AG08395 (cell line): ENCODE data around the gene TM2D1.
"Not testable (repeated sequence)": the region's sequence is repeated elsewhere in the genome, so short reads cannot be mapped to it uniquely, and the experiment has no call there.

Experiments
- DNase-seq: peaks from one replicate; pipeline ENCODE4 v3.0.0; 2012; ENCODE audit warnings: mixed read lengths, low spot score

TM2D1 gene

GRCh38 chr1:61724813-61725694 lies at the start of gene TM2D1:
TSS of gene TM2D1 (minus strand) at chr1:61725141. CDS start at chr1:61725120, 21 bp downstream.
- peak; percentile 96 for DNase-seq

GRCh38 chr1:61770131-61770530 lies 45.2 kb upstream of the TM2D1 start:
- no peak for DNase-seq

DNA sequence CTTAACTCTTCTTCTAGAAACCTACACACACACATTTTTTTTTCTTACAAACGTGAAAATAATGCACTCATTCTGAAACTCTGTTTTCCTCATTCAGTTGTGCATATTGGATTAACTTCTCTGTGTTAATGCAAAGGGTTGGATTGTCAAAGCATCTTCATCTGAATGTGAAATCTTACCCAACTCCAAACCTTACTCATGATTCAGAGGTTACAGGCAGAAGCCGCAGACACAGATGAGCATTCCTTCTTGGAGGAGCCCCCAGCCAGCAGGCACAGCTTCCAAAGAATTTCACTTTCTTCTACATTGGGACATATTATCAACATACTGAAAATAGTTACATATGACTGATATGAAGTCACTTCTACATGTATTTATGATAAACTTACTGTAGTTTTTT lies 33.0 kb upstream of the TM2D1 start:
- no peak for DNase-seq

GRCh38 chr1:61756773-61757172 lies 31.8 kb upstream of the TM2D1 start:
- no peak for DNase-seq

DNA sequence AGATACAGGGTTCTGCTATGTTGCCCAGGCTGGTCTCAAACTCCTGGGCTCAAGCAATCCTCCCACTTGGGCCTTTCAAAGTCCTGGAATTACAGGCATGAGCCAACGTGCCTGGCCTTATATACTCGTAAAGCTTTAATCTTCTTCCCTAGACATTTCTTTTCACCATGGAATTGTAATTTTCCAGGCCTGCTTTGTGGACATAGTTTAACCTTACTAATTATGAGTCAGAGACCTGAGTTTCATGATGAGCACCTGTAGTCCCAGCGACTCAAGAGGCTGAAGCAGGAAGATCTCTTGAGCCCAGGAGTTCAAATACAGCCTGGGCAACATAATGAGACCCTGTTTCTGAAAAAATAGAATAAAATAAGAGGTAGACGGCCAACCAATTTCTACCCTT lies 29.6 kb upstream of the TM2D1 start:
- DNase-seq = no peak

- no peak for DNase-seq
These were observed 29.1 kb upstream of the TM2D1 start for GRCh38 chr1:61753998-61754508.

DNA sequence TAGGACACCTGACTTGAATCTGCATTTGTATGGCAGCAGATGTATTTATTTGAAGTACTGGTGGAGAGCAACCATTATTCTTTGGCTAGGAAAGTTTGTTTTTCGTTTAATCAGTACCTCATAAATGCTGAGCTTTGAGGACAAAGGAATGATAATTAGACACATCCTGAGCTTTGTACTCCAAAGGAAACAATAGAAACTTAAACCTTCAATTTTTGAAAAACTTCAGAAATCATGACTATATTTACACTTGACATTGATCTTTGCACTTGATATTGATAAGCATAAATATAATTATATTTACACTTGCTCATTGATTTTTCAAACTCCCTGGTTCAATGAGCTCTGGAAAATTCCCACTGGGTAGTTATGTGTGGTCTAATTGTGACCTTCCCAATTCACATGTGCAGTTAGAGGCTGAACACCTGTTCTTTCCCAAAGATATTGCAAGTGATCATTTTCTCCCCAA lies 28.0 kb upstream of the TM2D1 start:
- DNase-seq = no peak

DNA sequence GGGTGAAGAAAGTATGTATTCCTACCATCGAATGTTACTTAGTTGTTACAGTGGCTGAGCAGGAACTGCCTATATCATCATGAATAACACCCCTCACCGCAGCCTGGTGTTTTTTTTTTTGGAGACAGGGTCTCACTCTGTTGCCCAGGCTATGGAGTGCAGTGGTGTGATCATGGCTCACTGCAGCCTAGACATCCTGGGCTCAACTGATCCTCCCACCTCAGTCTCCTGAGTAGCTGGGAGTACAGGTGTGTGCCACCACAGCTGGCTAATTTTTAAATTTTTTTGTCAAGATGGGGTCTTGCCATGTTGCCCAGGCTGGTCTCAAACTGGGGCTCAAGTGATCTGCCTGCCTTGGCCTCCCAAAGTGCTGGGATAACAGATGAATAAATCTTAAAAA lies 24.6 kb upstream of the TM2D1 start:
- DNase-seq = no peak

DNA sequence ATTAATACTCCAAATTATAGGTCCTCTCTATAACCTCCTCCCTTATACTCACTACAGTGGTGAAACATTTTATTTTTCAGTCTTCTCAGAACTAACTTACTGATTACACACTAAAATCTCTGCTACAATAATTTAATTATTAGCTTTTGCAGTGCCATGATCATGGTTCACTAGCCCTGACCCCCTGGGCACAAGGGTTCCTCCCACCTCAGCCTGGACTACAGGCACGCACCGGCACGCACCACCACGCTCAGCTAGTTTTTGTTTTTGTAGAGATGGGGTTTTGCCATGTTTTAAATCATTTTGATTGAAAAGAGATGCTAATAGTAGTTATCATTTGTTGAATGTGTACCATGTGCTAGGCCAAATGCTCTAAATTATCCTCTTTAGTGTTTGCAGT lies 23.6 kb upstream of the TM2D1 start:
- DNase-seq = no peak

- DNase-seq = no peak
These were observed 21.9 kb upstream of the TM2D1 start for GRCh38 chr1:61746813-61747212.

- no peak for DNase-seq
These were observed 19.0 kb upstream of the TM2D1 start for GRCh38 chr1:61743716-61744580.

DNA sequence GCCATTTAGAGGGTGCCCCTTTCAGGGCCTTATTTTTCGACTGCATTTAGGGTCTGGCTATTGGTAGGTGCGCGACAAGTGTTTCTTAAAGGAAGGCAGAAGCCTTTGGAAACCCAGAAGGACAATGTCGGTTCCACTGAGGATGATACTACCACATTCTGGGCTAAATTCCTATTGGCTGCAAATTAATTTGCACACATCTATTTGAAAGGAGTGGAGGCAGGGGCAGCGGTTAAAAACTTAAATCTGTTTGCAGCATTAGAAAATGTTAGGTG lies 18.4 kb upstream of the TM2D1 start:
- DNase-seq = no peak

GRCh38 chr1:61742620-61743430 lies 17.9 kb upstream of the TM2D1 start:
- peak; percentile 70 for DNase-seq

DNA sequence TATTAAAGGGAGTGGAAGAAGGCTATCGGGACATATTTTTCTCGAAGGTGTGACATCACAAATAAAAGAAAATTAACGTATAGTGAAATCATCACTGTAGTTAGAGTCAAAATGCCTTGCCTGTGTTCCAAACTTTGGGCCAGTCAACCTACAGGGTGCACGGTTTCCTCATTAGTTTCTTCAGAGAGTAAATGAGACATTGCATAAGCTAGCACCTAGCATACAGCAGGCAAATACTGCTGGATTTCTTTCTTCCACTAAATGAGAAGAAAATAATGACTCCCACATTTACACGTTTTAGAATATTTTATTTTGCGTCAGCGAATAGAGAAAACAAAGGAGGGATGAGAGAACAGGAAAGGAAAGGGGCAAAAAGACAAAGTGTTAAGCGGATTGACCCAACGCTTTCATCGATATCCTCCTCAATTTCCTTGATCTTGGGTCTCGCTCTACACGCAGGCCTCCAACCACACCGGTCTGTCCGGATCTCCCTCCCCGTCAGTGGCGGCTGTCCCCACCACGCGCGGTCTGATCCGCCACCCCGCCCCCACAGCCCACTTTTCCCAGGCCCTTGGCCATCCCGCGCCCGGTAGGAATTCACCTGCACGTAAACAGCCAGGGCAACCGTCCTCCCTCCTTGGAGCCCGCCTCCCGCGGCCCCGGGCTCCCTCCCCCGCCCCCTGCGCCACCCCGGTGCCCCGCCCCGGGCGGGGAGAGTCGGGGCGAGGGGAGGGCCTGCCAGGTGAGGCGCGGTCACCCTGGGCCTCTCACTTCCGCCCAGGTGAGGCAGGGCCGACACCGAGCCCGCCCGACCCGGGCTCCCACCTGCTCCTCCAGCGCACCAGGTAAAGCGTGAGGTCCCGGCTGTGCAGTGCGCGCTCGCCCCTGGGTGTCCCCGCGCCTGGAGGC lies 17.0 kb upstream of the TM2D1 start, which contains the start of gene PATJ:
PATJ (plus strand) TSS at position 770 of the 909 bp plus-strand sequence. CDS start 20,413 bp downstream, outside the sequence.
- DNase-seq = peak; percentile 46

- DNase-seq = no peak
These were observed 16.1 kb upstream of the TM2D1 start for GRCh38 chr1:61740751-61741700.

DNA sequence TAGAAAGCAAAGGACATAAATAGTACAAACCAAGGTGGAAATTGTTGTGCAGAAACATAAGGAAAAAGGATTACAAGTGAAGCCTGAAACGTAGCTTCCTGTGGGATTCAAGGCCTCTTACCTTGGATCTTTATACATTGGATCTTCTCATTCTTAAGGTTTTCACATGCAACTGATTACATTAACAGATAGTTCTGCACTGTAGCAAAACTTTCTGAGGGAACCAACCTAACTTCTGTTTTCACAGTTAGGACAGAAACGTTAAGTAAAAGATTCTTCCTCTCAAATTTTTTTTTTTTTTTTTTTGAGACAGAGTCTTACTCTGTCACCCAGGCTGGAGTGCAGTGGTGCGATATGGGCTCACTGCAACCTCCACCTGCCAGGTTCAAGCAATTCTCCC lies 7.8 kb upstream of the TM2D1 start:
- no peak for DNase-seq

GRCh38 chr1:61730679-61731078 lies 5.7 kb upstream of the TM2D1 start:
- DNase-seq = not testable (repeated sequence)

- no peak for DNase-seq
These were observed 2.6 kb upstream of the TM2D1 start for GRCh38 chr1:61727544-61727943.

GRCh38 chr1:61724506-61724812 lies 482 bp downstream of the TM2D1 start:
- DNase-seq = no peak
